Measurements from ENCODE around the gene COL5A1.

The COL5A1 gene

DNA sequence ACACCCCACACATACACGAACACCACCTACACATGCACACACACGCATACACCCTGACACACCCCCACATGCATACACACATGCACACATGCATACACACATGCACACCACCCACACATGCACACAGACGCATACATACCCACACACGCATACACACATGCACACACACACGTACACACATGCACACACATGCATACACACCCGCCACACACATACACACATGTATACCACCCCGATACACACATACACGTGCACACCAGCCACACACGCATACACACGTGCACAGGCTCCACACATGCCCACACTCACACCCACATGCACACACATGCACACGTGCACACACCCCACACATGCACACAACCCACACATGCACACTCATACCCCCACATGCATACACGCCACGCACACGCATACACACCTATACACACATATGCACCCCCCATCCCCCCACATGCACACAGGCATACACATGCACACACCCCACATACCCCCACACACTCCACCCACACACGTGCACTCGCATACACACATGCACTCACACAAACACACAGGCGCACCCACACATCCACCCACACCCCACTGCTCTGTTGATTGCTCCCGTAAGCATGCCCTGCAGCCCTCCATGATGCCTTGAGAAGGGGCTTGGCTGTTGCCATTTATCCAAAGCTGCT lies 119.3 kb downstream of the COL5A1 start:
- Histone ChIP-seq H3K79me2 (ENCODE audit: control insufficient read depth, insufficient read depth, low read length, unreplicated experiment) (peaks cover 2% of the 10 kb centered on the region), H3K27ac (ENCODE audit: low read depth, low read length) (no peak overlapping the region), H3K4me3 (ENCODE audit: low read depth, low read length) (no peak overlapping the region), H2AFZ (ENCODE audit: low read length, unreplicated experiment) (no peak overlapping the region), H3K4me1 (ENCODE audit: control insufficient read depth, insufficient read depth, low read length, unreplicated experiment) (no peaks in the 10 kb centered on the region), H3K27me3 (ENCODE audit: insufficient read depth, low read length) (no peaks in the 10 kb centered on the region), H3K36me3 (ENCODE audit: insufficient read depth, low read length) (peaks cover 48% of the 10 kb centered on the region)

DNA sequence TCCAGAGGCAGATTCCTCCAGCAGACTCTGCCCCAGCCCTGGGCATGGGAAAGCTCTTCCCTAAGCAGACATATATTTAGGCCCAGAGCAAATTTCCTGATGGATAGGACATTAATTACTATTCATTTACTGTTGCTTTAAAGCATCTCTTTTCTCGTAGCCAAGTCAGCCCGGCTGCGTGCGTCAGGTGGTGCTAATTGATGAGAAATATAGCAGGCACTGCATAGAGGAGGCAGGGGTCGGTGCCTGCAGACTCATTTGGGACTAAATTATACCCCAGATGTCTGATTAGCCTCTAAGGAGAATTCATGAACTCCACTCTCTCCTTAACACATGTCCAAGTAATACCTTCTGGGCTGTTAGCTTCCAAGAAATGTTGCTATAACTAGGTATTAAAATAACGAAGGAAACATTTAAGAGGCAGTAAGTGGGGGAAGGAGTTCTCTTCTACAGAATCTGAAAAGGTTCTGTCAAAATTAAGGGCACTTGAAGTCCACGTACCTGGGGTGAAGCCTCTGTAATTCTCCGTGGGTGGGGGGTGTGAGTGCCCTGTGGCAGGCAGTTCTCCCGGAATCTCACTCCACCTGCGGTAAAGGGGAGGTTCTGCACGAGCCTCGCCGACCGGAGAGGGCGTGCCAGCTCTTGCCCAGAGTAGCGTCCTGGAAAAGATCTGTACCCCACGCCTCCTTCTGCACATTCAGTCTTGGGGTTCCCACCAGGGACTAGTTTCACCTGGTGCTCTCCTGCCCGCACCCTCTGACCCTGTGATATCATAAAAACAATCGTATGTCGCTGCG lies 123.1 kb downstream of the COL5A1 start:
- Histone ChIP-seq H3K79me2 (ENCODE audit: control insufficient read depth, insufficient read depth, low read length, unreplicated experiment) (peaks cover 7% of the 10 kb centered on the region), H3K4me3 (ENCODE audit: low read depth, low read length) (no peak overlapping the region), H2AFZ (ENCODE audit: low read length, unreplicated experiment) (no peak overlapping the region), H3K27me3 (ENCODE audit: insufficient read depth, low read length) (no peaks in the 10 kb centered on the region), H3K4me1 (ENCODE audit: control insufficient read depth, insufficient read depth, low read length, unreplicated experiment) (no peaks in the 10 kb centered on the region), H3K36me3 (ENCODE audit: insufficient read depth, low read length) (peaks cover 45% of the 10 kb centered on the region), H3K27ac (ENCODE audit: low read depth, low read length) (no peak overlapping the region)

DNA sequence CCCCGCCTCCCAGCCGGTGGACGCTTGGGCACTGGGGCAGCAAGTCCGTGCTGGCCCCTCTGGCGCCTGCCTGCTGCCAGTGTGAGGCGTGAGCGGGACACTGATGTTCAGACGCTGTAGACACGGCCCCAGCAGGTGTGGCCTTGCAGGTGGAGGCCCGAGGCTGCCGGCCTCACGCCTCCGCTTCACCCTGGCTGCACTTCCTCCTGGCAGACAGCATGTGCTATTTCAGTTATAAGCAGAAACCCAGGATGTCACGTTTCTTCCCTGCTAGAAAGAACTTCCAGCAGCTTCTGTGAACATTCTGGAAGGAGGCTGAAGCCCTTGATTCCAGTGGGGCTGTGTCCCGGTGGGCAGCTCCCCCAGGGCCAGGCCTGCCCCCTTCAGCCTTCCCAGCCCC lies 124.2 kb downstream of the COL5A1 start:
- no peak overlapping the region for H2AFZ ChIP-seq (ENCODE audit: low read length, unreplicated experiment)
- H3K79me2 ChIP-seq (ENCODE audit: control insufficient read depth, insufficient read depth, low read length, unreplicated experiment): peaks cover 7% of the 10 kb centered on the region
- H3K36me3 ChIP-seq (ENCODE audit: insufficient read depth, low read length): peaks cover 44% of the 10 kb centered on the region
- H3K4me3 ChIP-seq (ENCODE audit: low read depth, low read length): no peak overlapping the region
- no peaks in the 10 kb centered on the region for H3K27me3 ChIP-seq (ENCODE audit: insufficient read depth, low read length)
- H3K4me1 ChIP-seq (ENCODE audit: control insufficient read depth, insufficient read depth, low read length, unreplicated experiment): no peaks in the 10 kb centered on the region
- H3K27ac ChIP-seq (ENCODE audit: low read depth, low read length): no peak overlapping the region

DNA sequence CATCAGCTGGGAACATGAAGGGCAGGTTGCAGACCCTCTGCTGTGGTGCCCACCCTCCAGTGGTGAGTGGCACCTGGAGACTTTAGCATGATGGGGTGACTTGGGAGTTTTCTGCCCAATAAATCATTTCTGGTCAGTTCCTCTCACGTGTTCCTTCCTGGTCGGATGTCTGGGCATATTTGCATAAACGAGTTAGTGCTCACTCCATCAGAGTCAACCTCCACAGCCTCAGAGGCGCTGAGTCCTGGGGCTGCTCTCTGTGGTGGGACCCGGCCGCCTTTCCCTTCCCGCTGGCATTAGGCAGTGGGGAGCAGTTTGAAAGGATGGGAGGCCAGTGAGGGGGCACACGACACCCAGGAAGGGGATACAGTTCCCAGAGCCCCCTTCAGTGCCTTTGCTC lies 125.0 kb downstream of the COL5A1 start:
- H3K27ac ChIP-seq (ENCODE audit: low read depth, low read length): no peak overlapping the region
- no peak overlapping the region for H3K4me3 ChIP-seq (ENCODE audit: low read depth, low read length)
- H3K27me3 ChIP-seq (ENCODE audit: insufficient read depth, low read length): no peaks in the 10 kb centered on the region
- H3K79me2 ChIP-seq (ENCODE audit: control insufficient read depth, insufficient read depth, low read length, unreplicated experiment): peaks cover 4% of the 10 kb centered on the region
- H3K36me3 ChIP-seq (ENCODE audit: insufficient read depth, low read length): peaks cover 36% of the 10 kb centered on the region
- H2AFZ ChIP-seq (ENCODE audit: low read length, unreplicated experiment): no peak overlapping the region
- H3K4me1 ChIP-seq (ENCODE audit: control insufficient read depth, insufficient read depth, low read length, unreplicated experiment): no peaks in the 10 kb centered on the region

DNA sequence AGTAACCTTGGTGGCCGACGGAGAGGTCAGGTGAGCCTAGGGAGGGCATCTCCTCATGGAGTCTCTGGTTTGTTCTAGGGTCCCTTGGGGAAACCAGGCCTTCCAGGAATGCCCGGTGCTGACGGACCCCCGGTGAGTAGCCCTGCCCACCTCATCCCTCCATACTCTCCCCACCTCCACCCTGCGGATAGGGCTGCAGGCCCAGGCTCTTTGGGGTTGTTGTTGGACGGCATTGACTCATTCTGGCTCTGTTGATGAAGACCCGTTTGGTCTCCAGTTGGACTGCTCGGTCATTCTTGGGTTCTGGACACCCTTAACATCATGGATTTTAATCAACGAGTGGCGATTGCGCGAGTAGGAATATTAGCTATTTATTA lies 126.7 kb downstream of the COL5A1 start:
- no peaks in the 10 kb centered on the region for H3K4me1 ChIP-seq (ENCODE audit: control insufficient read depth, insufficient read depth, low read length, unreplicated experiment)
- H3K4me3 ChIP-seq (ENCODE audit: low read depth, low read length): no peak overlapping the region
- peaks cover 6% of the 10 kb centered on the region for H3K79me2 ChIP-seq (ENCODE audit: control insufficient read depth, insufficient read depth, low read length, unreplicated experiment)
- no peak overlapping the region for H3K27ac ChIP-seq (ENCODE audit: low read depth, low read length)
- H3K27me3 ChIP-seq (ENCODE audit: insufficient read depth, low read length): no peaks in the 10 kb centered on the region
- H3K36me3 ChIP-seq (ENCODE audit: insufficient read depth, low read length): peaks cover 24% of the 10 kb centered on the region
- H2AFZ ChIP-seq (ENCODE audit: low read length, unreplicated experiment): no peak overlapping the region

DNA sequence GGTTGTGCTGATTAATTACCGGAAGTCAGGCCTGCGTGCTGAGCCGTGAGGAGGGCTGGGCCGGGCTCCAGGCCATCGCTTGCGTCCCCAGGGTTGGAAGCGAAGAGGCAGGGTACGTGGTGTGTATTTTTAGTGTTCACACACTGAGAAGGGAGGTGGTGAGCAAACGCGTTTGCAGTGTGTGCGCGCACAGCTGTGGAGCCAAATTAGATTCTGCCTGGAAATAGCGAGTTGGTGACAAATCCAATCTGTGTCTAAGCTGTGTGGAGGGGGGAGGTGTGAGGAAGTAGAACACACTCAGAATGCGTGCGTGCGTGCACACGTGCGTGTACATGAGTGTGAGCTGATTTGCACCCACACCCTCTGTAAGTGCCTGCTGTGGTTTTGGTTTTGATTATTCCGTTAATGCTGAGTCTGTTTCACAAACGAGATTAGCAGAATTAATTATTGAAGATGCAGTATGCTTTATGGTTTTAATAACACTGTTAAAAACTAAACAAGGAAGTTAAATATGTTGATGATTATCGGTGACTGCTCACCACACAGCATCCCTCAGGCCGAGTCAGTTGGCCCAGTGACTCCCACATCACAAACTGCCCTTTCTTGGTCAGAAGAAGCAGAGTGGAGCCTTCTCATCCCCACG lies 127.2 kb downstream of the COL5A1 start:
- Histone ChIP-seq H2AFZ (ENCODE audit: low read length, unreplicated experiment) (no peak overlapping the region), H3K27me3 (ENCODE audit: insufficient read depth, low read length) (no peaks in the 10 kb centered on the region), H3K27ac (ENCODE audit: low read depth, low read length) (no peak overlapping the region), H3K36me3 (ENCODE audit: insufficient read depth, low read length) (peaks cover 26% of the 10 kb centered on the region), H3K4me3 (ENCODE audit: low read depth, low read length) (no peak overlapping the region), H3K4me1 (ENCODE audit: control insufficient read depth, insufficient read depth, low read length, unreplicated experiment) (no peaks in the 10 kb centered on the region), H3K79me2 (ENCODE audit: control insufficient read depth, insufficient read depth, low read length, unreplicated experiment) (peaks cover 6% of the 10 kb centered on the region)

DNA sequence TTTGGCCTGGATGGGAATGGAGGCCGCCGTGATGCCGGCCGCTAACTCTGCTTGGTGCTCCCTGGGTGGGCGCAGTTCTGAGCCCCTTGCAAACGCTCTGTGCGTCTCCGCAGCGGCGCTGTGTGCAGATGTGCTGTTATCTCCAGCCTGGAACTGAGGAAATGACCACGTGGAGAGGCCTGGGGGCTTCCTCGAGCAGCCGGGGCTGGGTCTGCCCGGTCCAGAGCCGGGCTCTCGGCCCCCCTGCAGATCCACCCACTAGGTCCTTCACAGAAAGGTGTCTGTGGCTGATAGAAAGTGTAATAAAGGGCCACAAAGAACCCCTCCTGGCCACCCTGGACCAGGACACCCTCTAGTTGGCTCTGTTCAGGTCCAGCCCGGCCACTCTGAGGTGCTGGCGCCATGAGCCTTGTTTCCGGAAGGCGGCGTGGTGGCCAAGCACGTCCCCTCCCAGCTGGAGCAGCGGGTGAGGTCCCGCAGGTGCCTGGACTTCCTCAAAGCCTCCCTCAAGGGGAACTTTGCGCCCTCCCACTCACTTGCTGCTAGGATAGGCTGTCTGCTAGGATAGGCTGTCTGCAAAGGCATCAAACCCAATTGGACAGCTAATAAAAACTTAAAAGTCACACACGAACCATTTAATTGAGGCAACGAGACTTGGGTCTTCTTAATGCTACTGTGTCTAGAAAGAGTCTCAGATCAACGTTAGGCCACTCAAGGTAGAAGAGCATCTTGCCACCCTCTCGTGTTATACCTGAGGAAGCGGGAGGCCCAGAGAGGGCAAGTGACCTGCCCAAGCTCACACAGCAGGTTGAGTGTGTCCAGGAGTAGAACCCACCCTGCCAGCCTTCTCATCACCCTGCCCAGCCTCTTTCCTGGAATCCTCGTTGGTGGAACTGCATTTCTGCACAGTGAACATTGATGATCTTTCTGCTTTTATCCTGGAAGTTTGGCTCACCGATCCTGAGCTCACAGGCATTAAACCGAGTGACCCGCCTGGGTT lies 129.7 kb downstream of the COL5A1 start:
- H3K27ac ChIP-seq (ENCODE audit: low read depth, low read length): no peak overlapping the region
- H3K4me3 ChIP-seq (ENCODE audit: low read depth, low read length): no peak overlapping the region
- H2AFZ ChIP-seq (ENCODE audit: low read length, unreplicated experiment): no peak overlapping the region
- H3K4me1 ChIP-seq (ENCODE audit: control insufficient read depth, insufficient read depth, low read length, unreplicated experiment): peaks cover 6% of the 10 kb centered on the region
- no peaks in the 10 kb centered on the region for H3K27me3 ChIP-seq (ENCODE audit: insufficient read depth, low read length)
- peaks cover 6% of the 10 kb centered on the region for H3K79me2 ChIP-seq (ENCODE audit: control insufficient read depth, insufficient read depth, low read length, unreplicated experiment)
- H3K36me3 ChIP-seq (ENCODE audit: insufficient read depth, low read length): peaks cover 12% of the 10 kb centered on the region

DNA sequence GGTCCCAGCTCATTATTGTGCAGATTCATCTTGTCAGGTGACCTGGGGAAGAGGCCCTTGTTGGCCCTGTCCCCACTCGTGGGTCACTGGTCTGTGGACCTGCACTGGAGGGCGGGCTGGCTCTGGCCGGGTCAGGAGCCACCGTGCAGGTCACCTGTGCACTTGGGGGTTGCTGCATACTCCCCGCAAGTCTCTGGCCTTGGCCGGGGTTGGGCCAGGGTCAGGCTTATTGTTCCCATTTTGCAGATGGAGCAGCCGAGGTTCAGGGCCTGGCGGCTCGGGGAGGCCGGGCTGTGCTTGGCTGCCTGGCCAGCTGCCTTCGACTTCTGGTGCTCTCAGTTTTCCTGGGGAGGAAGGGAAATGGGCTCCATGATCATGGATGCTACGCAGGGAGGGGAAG lies 130.7 kb downstream of the COL5A1 start:
- no peak overlapping the region for H3K27ac ChIP-seq (ENCODE audit: low read depth, low read length)
- peaks cover 6% of the 10 kb centered on the region for H3K79me2 ChIP-seq (ENCODE audit: control insufficient read depth, insufficient read depth, low read length, unreplicated experiment)
- peaks cover 6% of the 10 kb centered on the region for H3K4me1 ChIP-seq (ENCODE audit: control insufficient read depth, insufficient read depth, low read length, unreplicated experiment)
- peaks cover 12% of the 10 kb centered on the region for H3K36me3 ChIP-seq (ENCODE audit: insufficient read depth, low read length)
- H3K27me3 ChIP-seq (ENCODE audit: insufficient read depth, low read length): no peaks in the 10 kb centered on the region
- no peak overlapping the region for H3K4me3 ChIP-seq (ENCODE audit: low read depth, low read length)
- no peak overlapping the region for H2AFZ ChIP-seq (ENCODE audit: low read length, unreplicated experiment)

DNA sequence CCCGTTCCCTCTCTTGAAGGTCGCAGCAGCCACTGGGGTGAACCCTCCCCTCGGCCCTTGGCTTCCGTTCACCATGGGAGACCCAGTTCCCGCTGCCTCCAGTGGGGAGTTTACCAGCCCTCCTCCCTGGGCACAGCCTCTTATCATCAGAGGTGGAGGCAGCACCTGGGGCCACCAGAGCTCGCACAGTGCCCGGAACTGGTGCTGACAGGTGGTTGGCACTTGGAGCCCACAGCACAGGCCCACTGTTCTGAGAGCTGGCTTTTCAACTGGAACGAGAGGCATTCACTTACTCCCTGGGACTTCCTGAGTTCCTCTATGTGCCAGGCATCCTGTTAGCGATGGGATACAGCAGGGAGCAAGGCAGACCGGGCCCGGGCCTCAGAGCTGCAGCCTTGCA lies 132.2 kb downstream of the COL5A1 start:
- peaks cover 6% of the 10 kb centered on the region for H3K4me1 ChIP-seq (ENCODE audit: control insufficient read depth, insufficient read depth, low read length, unreplicated experiment)

DNA sequence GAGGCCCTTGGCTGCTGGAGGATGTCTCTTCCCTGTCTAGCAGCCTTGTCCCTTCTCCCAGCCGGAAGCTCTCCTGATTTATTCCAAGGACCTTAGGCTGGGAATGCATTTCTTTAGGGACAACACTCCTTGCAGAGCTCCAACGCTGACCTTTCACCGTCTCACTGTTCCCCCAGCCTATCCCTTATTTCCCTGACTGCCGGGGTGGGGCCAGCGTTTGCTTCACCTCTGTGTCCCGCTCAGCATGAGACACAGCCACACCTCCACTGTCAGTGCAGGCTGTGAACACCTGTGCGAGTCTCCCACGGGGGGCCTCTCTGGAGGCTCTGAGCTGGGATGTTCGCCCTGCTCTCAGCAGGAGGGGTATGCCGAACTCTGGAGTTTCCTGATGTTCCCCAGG lies 132.8 kb downstream of the COL5A1 start:
- Histone ChIP-seq H2AFZ (ENCODE audit: low read length, unreplicated experiment) (no peak overlapping the region), H3K27me3 (ENCODE audit: insufficient read depth, low read length) (no peaks in the 10 kb centered on the region), H3K36me3 (ENCODE audit: insufficient read depth, low read length) (peaks cover 9% of the 10 kb centered on the region), H3K27ac (ENCODE audit: low read depth, low read length) (no peak overlapping the region), H3K4me1 (ENCODE audit: control insufficient read depth, insufficient read depth, low read length, unreplicated experiment) (peaks cover 6% of the 10 kb centered on the region), H3K4me3 (ENCODE audit: low read depth, low read length) (no peak overlapping the region), H3K79me2 (ENCODE audit: control insufficient read depth, insufficient read depth, low read length, unreplicated experiment) (peaks cover 2% of the 10 kb centered on the region)

More for the DNA sequence above, 132.2 kb downstream of the COL5A1 start:
- peaks cover 6% of the 10 kb centered on the region for H3K79me2 ChIP-seq (ENCODE audit: control insufficient read depth, insufficient read depth, low read length, unreplicated experiment)
- H2AFZ ChIP-seq (ENCODE audit: low read length, unreplicated experiment): no peak overlapping the region
- no peak overlapping the region for H3K27ac ChIP-seq (ENCODE audit: low read depth, low read length)
- H3K36me3 ChIP-seq (ENCODE audit: insufficient read depth, low read length): peaks cover 12% of the 10 kb centered on the region
- no peaks in the 10 kb centered on the region for H3K27me3 ChIP-seq (ENCODE audit: insufficient read depth, low read length)
- H3K4me3 ChIP-seq (ENCODE audit: low read depth, low read length): no peak overlapping the region

Data from ACC112 (cell line).